Glomerular visceral epithelial cell (primary cell): Measurements from ENCODE around the gene THAP3.

Experiments
- DNase-seq: peaks from one replicate; pipeline ENCODE4 v3.0.0-alpha.2; 2016; ENCODE audit errors: extremely low spot score

Gene THAP3, protein sequence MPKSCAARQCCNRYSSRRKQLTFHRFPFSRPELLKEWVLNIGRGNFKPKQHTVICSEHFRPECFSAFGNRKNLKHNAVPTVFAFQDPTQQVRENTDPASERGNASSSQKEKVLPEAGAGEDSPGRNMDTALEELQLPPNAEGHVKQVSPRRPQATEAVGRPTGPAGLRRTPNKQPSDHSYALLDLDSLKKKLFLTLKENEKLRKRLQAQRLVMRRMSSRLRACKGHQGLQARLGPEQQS

DNA sequence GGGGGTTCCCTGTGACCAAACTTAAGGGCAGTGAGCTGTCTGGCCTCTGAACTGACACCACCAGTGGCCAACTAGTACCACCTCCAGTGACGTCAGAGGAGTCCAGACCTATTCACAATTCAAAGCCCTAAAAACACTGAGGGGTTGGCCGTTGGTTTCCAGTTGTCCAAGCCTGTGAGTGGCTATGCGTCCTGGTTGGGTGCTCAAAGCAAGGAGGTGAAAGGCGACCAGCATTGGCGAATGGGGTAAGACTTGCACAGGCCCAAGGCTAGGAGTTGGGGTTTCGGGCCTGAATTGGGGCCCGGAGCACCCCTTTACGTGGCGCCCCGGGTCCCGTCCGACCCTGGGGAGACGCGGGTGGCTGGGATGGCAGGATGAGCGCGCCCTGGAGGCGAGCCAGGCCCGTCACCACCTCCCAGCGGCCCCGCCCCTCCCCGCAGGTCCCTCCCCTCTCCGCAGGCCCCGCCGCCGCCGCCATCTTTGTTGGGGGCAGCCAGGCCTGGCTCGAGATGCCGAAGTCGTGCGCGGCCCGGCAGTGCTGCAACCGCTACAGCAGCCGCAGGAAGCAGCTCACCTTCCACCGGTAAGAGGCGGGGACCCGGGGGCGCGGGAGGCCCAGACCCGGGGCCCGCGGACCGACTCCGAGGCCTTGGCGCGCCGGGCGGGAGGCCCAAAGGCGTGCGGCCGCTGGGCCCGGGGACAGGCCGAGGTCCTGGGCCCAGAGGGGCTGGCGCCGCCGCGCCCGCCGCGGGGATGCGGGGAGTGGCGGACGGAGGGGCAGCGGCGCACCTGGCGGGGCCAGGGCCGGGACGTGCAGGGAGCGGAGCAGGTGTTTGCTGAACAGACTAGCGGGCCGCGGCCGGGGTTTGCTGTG is at the start of gene THAP3:
Gene THAP3 (plus strand): TSS at position 159 of the 874 bp plus-strand sequence. CDS start 351 bp downstream, at position 510.
- peak; percentile 87 for DNase-seq

DNA sequence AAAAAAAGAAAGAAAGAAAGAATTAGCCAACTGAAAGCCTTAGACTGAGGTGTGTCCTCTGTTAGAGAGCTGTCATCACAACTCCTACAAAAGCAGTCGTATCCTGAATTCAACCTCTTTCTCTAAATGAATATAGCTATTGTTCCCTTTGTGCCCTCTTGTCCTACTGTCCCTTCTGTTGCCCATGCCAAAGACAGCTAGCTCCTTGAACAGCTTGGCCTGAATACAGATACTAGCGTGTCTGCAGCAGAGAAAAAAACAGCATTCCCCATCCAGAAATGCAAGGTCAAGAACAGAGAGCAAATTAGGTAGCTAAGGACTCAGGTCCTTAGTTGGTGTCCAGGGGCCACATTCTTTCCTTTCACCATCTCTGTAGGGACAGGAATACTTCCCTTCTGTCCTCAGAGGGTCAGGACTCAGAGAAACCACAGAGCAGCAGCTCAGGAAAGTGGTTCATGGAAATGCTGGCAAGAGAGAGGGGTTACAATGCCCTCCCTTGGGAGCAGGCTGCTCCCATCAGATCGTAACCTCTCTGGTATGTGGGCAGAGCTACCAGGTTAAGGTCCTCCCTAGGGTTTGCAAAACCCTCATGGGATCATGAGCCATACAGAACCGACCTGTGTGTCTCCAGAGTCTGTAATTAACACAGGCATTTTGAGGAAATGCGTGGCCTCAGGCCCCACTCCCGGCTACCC is 46.7 kb upstream of the THAP3 start:
- no peak for DNase-seq

DNA sequence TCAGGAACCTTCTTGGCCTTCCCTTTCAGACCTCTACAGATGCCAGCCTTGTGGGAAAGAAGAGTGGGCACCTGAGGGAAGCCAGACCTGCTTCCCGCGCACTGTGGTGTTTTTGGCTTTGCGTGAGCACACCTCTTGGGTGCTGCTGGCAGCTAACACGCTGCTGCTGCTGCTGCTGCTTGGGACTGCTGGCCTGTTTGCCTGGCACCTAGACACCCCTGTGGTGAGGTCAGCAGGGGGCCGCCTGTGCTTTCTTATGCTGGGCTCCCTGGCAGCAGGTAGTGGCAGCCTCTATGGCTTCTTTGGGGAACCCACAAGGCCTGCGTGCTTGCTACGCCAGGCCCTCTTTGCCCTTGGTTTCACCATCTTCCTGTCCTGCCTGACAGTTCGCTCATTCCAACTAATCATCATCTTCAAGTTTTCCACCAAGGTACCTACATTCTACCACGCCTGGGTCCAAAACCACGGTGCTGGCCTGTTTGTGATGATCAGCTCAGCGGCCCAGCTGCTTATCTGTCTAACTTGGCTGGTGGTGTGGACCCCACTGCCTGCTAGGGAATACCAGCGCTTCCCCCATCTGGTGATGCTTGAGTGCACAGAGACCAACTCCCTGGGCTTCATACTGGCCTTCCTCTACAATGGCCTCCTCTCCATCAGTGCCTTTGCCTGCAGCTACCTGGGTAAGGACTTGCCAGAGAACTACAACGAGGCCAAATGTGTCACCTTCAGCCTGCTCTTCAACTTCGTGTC is 45.9 kb upstream of the THAP3 start:
- no peak for DNase-seq

DNA sequence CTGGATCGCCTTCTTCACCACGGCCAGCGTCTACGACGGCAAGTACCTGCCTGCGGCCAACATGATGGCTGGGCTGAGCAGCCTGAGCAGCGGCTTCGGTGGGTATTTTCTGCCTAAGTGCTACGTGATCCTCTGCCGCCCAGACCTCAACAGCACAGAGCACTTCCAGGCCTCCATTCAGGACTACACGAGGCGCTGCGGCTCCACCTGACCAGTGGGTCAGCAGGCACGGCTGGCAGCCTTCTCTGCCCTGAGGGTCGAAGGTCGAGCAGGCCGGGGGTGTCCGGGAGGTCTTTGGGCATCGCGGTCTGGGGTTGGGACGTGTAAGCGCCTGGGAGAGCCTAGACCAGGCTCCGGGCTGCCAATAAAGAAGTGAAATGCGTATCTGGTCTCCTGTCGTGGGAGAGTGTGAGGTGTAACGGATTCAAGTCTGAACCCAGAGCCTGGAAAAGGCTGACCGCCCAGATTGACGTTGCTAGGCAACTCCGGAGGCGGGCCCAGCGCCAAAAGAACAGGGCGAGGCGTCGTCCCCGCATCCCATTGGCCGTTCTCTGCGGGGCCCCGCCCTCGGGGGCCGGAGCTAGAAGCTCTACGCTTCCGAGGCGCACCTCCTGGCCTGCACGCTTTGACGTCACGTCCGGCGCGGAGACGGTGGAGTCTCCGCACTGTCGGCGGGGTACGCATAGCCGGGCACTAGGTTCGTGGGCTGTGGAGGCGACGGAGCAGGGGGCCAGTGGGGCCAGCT is 45.1 kb upstream of the THAP3 start, which contains the start of gene ZBTB48:
Gene ZBTB48 (plus strand): TSS at position 621 of the 745 bp plus-strand sequence. CDS start 616 bp downstream, outside the sequence.
- DNase-seq: peak; percentile 98

DNA sequence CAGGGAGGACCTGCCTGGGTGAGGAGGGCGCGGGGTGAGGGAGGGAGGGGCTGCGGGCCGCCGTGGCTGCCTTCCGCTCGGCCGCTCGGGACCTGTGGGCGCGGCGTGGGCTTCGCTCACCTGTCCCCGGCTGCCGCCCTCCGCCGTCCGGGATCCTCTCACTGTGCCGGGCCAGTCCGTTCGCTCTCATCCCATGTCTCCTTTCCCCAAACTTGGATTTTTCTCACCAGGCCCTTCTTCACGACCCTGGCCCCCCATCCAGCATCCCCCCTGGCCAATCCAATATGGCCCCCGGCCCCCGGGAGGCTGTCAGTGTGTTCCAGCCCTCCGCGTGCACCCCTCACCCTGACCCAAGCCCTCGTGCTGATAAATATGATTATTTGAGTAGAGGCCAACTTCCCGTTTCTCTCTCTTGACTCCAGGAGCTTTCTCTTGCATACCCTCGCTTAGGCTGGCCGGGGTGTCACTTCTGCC is 44.5 kb upstream of the THAP3 start:
- DNase-seq: no peak

DNA sequence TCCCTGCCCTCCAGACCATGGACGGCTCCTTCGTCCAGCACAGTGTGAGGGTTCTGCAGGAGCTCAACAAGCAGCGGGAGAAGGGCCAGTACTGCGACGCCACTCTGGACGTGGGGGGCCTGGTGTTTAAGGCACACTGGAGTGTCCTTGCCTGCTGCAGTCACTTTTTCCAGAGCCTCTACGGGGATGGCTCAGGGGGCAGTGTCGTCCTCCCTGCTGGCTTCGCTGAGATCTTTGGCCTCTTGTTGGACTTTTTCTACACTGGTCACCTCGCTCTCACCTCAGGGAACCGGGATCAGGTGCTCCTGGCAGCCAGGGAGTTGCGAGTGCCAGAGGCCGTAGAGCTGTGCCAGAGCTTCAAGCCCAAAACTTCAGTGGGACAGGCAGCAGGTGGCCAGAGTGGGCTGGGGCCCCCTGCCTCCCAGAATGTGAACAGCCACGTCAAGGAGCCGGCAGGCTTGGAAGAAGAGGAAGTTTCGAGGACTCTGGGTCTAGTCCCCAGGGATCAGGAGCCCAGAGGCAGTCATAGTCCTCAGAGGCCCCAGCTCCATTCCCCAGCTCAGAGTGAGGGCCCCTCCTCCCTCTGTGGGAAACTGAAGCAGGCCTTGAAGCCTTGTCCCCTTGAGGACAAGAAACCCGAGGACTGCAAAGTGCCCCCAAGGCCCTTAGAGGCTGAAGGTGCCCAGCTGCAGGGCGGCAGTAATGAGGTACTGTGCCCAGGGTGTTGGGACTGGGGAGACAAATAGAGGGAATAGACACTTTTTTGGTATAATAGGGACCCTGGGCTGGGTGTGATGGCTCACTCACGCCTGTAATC is 43.9 kb upstream of the THAP3 start:
- no peak for DNase-seq

DNA sequence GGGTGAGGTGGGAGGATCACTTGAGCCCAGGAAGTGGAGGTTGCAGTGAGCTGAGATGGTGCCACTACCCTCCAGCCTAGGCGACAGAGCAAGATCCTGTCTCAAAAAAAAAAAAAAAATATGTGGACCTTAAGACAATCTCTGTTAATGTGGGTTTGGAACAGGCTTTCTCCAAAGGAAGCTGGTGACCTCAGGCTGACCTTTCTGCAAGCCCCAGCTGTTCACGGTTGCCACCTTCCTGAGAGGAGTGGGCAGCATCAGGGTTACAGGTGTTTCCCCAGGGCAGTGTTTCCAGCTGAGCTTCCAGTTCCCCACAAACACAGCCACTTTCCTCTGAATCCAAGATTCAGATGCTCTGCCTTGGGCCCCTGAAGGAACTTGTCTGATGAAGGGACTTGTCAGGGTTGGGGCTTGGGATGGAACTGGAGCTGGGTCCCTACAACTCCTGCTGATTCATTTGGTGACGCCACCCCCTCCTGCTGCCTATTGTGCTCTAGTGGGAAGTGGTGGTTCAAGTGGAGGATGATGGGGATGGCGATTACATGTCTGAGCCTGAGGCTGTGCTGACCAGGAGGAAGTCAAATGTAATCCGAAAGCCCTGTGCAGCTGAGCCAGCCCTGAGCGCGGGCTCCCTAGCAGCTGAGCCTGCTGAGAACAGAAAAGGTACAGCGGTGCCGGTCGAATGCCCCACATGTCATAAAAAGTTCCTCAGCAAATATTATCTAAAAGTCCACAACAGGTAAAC is 42.9 kb upstream of the THAP3 start:
- no peak for DNase-seq

DNA sequence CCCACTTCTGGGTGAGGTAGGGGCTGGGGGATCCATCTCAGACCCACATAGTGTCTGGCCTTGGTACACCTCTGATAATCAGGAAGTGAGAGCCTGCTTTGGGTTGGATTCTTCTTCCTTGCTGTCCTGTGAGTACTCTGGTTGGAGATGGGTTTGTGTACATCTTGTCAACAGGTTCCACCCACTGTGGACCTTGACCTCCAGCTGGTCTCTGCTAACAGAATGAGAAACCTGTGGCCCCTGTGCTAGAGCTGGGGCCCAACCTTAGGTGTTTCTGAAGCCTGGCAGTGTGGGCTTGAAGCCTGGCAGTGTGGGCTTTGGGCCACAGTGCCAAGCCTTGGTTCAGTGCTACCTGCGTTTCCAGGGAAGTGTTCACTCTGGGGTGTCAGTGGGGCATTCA is 42.3 kb upstream of the THAP3 start:
- DNase-seq: no peak

DNA sequence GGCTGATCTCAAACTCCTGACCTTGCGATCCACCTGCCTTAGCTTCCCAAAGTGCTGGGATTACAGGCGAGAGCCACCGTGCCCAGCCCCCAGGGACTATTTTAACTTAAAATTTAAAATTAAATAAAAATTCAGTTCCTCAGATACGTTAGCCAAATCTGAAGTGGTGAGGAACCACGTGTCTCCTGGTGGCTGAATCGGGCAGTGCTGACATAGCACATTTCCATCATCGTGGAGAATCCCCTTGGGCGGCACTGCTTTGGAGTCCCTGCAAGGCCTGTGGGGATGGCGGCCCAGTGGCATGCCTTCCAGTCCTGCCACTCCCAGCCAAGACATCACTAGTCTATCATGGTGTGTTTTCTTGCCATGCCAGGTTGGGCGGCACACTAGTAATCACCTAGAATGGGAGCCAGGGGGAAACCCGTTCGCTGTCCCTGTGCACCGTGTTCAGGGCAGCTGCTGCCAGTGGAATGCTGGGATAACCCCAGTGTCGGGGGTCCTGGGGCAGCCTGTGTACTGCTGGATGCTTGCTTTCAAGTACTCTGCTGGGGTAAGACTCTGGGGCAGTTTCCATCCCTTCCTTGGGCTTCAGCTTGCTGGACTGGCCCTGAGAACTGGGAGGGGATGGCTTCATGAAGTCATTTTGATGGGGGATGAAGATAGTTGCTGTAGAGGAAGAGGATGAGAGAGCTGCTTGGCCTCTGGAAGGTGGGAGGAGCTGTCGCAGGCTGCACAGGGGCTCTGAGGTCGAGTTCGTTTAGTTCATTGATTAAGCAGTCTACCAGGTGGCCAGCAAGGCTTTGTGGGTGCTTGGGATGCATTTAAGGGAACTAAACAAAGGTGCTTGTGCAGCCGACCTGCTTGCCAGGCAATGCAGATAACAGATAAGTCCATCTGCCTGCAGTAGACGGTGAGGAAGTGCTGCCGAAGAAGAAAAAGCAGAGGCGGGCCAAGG is 40.3 kb upstream of the THAP3 start:
- DNase-seq: no peak

DNA sequence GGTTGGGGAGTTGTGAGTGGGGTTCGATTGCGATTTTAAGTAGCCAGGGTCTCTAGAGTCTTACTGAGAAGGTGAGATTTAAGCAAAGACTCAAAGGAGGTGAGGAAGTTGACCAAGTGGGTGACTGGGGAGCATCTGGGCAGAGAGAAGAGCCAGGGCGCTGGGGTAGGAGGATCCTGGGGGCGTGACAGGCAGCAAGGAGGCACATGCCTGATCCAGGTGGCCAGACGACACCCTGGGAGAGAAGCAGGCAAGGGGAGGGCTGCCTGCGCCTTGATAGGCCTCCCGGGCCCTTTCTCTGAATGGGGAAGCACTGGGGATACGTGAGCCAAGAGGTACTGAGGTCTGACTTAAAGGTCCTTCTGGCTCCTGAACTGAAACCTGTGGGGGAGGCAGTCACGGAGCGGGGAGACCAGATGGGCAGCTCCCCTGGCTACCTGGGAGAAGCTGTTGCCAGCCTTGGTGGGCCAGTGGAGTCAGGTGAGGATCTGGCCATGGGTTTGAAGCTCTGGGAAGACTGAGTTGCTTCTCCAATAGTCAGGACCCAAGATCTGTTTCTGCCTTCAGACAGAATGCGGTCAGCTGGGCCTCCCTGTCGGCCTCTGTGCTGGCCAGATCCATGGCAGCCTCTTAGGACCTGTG is 39.5 kb upstream of the THAP3 start:
- DNase-seq: no peak

DNA sequence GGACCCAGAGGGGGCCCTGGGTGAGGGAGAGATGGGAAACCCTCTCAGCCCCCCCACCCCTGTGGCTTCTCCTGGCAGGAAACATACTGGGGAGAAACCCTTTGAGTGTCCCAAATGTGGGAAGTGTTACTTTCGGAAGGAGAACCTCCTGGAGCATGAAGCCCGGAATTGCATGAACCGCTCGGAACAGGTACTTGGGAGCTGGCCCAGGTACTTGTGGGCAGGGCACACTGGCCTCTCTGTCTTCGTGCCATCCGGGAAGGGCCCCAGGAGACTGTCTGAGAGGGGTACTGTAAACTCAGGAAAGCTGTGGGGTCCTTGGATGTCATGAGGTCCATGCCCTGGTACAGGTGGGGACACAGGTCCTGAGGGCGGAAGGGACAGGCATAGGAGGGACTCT is 38.8 kb upstream of the THAP3 start:
- DNase-seq: no peak

DNA sequence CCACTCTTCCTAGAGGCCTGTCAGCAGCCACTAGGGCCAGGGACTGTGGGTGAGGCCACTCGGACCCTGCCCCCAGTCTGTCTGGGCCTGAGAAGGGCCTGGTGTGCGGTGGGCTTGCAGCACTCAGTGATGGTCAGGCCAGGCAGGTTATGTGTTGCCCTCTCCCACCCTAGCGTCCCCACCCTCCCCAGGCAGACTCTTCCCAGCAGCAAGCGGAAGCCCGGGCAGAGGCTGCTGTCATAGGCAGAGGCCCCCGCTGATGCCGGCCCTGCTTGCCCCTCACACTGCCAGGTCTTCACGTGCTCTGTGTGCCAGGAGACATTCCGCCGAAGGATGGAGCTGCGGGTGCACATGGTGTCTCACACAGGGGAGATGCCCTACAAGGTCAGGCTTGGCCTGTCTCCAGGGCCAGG is 38.3 kb upstream of the THAP3 start:
- no peak for DNase-seq

DNA sequence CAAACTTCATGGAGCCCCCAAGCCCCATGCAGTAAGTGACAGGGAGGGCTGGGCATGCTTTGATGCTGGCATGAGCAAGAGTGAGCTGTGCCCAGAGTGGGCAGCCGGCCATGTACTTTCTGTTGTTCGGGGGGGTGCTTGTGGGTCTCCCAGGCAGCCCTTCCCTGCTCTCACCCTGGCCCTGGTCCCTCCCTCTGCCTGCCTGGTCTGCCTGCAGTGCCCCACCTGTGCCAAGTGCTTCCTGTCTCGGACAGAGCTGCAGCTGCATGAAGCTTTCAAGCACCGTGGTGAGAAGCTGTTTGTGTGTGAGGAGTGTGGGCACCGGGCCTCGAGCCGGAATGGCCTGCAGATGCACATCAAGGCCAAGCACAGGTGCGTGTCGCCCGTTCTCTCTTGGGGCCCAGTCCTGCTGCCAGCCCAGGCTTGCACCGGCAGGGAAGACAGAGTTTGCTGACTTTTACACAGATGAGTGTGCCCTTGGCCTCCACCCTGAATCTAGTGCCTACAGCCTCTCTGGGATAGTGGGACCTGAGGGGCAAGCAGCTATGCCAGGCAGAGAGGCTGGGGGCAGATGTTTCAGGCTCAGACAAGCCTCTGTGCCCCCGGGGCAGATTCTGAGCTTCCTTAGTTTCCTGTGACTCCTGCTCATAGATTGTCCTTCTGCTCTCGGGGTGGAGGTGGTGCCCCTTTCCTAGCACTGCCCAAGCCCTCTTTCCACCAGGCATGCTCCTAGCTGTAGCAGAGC is 37.2 kb upstream of the THAP3 start:
- DNase-seq: no peak

DNA sequence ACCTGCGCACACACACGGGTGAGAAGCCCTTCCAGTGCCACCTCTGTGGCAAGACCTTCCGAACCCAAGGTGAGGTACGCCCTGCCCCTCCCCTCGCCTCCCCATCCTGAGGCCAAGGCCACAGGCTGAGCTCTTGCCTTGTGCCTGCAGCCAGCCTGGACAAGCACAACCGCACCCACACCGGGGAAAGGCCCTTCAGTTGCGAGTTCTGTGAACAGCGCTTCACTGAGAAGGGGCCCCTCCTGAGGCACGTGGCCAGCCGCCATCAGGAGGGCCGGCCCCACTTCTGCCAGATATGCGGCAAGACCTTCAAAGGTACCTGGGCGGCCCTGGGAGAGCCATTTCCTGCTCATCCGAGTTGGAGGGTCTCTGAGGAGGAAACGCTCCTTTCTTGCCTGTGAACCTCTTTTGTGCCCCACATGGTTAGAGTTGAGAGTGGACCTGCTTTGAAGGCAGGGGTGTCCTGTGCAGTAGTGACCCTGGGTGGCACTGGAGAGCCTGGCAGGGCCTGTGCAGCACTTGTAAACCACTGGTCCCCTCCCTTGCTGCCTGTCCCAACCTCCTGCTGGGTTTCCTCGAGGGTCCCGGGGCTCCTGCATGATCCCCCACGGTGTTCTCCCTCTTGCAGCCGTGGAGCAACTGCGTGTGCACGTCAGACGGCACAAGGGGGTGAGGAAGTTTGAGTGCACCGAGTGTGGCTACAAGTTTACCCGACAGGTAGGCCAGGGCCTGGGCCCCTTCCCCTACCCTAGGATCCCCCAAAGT is 36.4 kb upstream of the THAP3 start:
- no peak for DNase-seq

DNA sequence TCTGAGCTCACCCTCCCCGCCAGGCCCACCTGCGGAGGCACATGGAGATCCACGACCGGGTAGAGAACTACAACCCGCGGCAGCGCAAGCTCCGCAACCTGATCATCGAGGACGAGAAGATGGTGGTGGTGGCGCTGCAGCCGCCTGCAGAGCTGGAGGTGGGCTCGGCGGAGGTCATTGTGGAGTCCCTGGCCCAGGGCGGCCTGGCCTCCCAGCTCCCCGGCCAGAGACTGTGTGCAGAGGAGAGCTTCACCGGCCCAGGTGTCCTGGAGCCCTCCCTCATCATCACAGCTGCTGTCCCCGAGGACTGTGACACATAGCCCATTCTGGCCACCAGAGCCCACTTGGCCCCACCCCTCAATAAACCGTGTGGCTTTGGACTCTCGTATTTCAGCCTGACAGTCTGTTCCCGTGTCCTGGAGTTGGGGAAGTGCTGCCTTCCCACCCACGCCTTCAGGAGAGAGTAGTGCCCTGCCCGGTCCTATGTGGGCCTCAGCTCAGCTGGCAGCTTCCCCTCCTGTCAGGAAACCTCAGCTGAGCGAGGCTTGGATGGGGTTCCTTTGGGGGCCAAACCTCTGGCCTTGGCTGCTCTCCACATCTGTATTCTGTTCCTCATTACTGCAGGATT is 35.7 kb upstream of the THAP3 start:
- DNase-seq: no peak

DNA sequence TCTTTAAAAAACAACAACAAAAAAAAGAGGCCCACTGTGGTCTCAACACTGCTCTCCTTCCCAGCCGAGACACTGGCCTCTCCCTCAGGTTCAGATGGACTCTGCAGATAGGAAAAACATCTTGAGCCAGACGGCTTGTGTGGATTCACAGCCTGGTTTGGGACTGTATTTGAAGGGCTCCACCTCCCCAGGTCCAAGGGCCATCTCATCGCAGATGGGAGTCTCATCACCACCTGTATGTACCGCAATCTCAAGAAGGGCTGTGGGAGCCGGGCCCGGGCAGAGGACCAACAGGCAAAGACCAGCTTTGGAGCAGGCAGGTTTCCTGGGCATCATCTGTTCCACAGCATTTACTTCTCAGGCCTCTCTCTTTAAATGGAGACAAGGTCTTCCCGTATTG is 34.6 kb upstream of the THAP3 start:
- no peak for DNase-seq
